ENCODE measurements around the gene LARP1.
"Not testable (repeated sequence)": the region's sequence is repeated elsewhere in the genome, so short reads cannot be mapped to it uniquely, and the experiment has no call there.

The LARP1 gene

DNA sequence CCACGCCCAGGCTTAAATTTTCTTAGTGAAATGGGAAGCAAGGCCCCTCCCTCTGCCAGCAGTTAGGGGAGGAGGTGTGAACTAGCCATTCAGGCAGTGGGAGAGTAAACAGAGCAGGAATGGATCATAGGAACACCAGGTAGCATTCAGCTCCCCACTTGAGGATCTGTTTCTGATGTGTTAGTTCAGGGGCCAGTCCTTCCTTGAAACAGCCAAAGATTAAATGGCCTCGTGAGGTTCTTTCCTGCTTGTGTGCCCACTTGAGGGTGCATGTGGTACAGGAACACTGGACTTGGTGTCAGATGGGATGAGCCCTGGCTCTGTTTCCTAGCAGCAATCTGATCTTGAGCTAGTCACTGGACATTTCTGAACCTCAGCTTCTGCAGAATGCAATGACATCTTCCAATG is 74.0 kb downstream of the LARP1 start:
- TF ChIP-seq CTCF (IDR thresholded peaks at IDR 0.05; ENCODE audit: low read depth, low read length) = no peak
- no peak overlapping the region for H3K4me3 ChIP-seq (ENCODE audit: low read depth, low read length)

DNA sequence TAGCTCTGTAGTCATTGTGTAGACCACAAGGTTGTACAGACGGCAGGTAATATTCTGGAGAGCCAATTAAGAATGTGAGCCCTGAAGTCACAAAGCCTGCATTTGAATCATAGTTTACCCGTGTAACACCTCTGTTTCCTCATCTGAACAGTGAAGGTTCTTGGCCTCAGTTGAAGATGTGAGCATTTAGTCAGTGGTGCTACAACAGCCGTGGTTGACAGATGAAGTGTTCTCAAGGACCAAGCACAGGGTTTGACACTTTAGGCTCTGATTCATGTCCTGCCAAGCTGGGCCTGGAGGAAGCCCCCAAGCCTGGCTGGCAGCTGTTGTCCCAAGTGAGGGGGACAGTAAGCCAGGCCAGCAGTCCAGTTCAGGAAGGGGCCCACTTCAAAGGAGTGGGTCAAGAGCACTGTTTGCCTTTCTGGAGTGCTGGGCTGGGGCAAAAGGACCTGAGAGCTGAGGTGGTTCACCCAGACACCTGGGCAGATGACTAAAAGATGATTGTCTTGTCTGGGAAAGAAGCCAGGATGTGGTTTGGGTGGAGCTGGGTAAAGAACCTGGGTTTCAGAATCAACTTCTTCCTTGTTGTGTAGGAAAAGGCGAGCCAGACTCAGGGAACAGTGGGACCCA is 74.5 kb downstream of the LARP1 start:
- no peak for TF ChIP-seq CTCF (IDR thresholded peaks at IDR 0.05; ENCODE audit: low read depth, low read length)
- no peak overlapping the region for H3K4me3 ChIP-seq (ENCODE audit: low read depth, low read length)

- no peak for TF ChIP-seq CTCF (IDR thresholded peaks at IDR 0.05; ENCODE audit: low read depth, low read length)
- H3K4me3 ChIP-seq (ENCODE audit: low read depth, low read length) = no peak overlapping the region
These were observed 75.0 kb downstream of the LARP1 start for GRCh38 chr5:154830219-154830595.

DNA sequence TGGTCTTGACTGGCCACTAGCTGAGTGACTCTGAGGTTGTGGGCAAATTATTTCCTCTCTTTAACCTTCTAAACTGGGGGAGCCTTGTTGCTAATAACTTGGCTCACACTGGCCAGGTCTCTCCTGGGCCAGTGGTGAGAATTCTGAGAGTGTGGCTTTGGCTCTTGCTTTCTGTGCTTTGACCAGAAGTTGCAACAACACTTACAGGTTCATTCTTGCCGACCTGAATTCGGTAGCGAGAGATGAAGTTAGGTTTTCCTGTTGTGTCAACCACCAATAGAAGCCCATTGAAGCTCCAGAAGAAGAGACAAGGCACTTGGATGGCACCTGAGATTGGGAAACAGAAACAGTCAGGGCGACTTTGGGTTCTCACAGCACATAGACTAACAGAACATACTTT is 75.4 kb downstream of the LARP1 start:
- H3K4me3 ChIP-seq (ENCODE audit: low read depth, low read length) = no peak overlapping the region
- TF ChIP-seq CTCF (IDR thresholded peaks at IDR 0.05; ENCODE audit: low read depth, low read length) = no peak

- no peak for TF ChIP-seq CTCF (IDR thresholded peaks at IDR 0.05; ENCODE audit: low read depth, low read length)
- H3K4me3 ChIP-seq (ENCODE audit: low read depth, low read length) = no peak overlapping the region
These were observed 76.3 kb downstream of the LARP1 start for GRCh38 chr5:154831451-154831850.

GRCh38 chr5:154832804-154833203 is 77.6 kb downstream of the LARP1 start:
- not testable (repeated sequence) for H3K4me3 ChIP-seq (ENCODE audit: low read depth, low read length)

GRCh38 chr5:154834053-154834452 is 78.9 kb downstream of the LARP1 start:
- no peak overlapping the region for H3K4me3 ChIP-seq (ENCODE audit: low read depth, low read length)
- no peak for TF ChIP-seq CTCF (IDR thresholded peaks at IDR 0.05; ENCODE audit: low read depth, low read length)

DNA sequence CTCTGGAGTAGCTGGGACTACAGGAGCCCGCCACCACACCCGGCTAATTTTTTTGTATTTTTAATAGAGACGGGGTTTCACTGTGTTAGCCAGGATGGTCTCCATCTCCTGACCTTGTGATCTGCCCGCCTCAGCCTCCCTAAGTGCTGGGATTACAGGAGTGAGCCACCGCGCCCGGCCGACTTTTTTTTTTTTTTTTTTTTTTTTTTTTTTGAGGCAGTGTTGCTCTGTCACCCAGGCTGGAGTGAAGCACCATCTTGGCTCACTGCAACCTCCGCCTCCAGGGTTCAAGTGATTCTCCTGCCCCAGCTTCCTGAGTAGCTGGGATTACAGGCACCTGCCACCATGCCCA is 80.5 kb downstream of the LARP1 start:
- H3K4me3 ChIP-seq (ENCODE audit: low read depth, low read length) = not testable (repeated sequence)
